RPMI7951 (cell line): ENCODE results near the gene IL1RL1. TPM values are rescaled to one million over a fixed set of nuclear protein-coding genes. Genes with fewer than 3 reads are reported as not detected.

Experiments
- DNase-seq: peaks from one replicate; pipeline ENCODE4 v3.0.0-alpha.2; 2012; ENCODE audit warnings: low read depth
- total RNA-seq: library from RNA; depleted of rRNA; stranded (reverse); fragments of >200 nt; shearing (Covaris generic); gene quantifications from 2 replicates; pipeline ENCODE4 v1.2.3, GENCODE V29; 2014; rRNA removed

Gene IL1RL1
- total RNA-seq, 1 experiment from 2014 or later, result not detected

DNA sequence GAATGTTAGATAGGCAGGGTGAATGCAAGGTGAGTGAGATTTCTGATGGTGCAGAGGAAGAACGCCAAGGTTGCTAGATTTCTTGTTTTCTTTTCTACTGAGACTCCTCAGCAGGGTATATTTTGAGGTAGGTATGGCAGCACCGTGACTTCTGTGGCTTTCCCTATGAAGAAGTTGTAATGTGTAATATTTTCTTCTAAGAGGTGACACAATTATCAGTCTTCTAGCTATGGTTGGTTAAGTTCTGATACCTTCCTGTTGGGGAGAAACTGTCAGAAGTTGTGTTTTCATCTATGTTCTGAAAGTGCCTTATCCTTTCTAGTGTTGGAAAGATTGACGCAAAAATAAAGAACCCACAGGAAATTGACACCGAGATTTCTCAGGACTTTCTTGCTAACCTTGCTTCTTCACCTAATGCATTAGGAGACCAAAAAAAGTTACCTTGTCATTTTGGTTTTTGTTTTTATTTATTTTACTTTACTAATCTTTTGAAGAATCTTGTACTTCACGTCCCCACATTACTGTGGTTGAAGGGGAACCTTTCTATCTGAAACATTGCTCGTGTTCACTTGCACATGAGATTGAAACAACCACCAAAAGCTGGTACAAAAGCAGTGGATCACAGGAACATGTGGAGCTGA lies 56.1 kb downstream of the IL1RL1 start:
- DNase-seq, result no peak

DNA sequence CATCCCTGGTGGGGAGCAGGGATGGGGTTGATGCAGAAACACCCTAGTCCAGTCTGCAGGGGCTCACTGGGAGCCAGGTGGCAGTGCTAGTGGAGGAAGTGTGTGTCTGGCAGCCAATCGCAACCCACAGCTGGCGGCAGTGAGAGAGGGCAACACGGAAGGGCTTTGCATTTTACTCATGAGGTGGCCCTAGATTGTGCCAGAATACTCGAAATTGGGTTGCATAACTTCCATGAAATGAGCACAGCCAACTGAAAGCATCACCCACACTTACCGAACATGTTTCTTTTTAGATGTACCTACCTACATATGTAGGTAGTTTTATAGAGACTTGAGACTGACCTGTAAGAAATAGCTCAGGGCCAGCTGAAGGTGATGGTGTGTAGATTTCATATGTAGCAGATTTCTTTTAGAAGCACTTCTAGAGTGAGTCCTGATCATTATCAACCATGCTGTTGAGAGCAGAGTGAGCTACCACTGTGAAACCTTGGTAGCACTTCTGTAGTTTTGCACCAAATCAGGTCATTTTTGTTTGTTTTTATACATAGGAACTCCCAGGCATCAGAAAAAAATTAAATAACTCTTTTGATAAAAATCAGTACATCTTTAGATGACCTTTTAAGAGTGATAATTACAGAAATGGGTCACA lies 57.2 kb downstream of the IL1RL1 start:
- DNase-seq, result no peak

DNA sequence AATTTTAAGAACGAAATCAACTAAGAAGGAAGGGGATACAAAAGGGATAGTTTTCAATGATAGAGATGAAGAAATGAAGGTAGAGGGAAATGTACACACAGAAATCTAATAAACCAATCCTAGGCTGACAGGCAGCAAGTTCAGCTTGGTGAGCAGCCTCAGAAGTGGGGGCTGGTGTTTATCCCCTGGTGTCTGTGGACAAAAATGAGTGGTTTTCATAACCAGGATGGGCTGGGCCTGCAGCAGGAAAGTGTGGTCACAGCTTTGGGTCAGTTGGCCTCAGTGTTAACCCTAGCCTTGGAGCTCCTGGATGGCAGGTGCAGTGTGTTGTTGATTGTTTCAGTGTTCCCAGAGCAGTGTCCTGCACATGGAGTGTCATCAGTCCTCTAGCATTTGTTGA lies 58.5 kb downstream of the IL1RL1 start:
- DNase-seq, result no peak

DNA sequence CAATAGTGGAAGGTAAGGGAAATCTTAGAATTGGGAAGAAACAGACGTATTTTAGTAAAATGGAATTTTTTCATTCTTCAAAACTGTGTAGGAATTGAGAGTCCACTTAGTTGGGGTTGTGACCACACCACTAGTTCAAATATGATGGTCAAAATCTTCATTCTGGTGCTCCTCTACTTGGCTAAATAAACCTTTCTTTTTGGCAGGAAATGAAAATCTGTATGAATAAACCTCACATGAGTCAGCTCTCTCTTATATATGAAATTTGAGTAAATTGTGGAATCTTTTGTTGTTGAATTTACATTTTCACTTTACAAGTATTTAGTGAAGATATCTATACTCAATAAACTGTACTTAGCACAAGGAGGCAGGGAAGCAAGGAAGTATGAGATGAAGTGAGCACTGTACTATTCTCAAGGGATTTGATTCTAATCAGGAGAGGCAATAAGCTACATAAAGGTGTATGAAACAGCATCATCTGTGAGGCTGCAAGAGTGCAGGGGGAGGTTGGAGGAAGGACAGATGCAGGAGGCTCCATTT lies 64.8 kb downstream of the IL1RL1 start:
- no peak for DNase-seq

DNA sequence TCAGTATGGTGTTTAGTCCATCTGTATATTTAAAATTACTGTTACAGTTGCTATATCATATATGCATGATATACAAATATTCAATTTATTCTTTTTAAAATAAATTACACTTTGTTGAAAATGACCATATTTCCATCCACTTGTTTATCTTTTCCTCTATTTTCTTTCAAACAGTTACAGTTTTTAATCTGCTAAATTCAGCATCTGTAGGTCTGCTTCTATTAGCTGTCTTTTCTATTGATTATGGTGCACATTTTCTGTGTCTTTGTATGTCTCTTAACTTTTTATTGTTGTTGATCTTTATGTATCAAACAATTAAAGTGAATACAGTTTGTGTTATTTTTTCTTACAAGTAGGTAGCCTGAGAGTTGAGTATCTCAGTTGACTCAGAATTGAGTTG lies 72.4 kb downstream of the IL1RL1 start:
- DNase-seq, result no peak

DNA sequence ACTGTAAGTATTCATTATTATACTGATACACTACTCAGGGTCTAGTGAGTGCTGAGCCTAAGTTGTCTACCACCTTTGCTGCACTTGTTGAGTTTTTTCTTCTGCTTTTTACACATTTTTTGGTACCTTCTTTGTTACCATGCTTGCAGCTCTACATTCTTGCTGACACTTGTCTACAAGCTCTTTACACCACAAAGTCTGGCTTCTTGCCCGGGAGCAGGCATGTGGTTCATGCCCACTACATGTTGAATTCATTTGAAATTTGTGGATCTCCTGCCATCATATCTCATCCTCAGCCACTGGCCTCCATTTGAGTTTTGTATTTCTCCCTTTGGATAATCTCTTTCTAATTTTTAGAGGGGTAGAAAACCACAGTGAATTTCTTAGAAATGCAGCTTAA lies 74.2 kb downstream of the IL1RL1 start:
- no peak for DNase-seq

DNA sequence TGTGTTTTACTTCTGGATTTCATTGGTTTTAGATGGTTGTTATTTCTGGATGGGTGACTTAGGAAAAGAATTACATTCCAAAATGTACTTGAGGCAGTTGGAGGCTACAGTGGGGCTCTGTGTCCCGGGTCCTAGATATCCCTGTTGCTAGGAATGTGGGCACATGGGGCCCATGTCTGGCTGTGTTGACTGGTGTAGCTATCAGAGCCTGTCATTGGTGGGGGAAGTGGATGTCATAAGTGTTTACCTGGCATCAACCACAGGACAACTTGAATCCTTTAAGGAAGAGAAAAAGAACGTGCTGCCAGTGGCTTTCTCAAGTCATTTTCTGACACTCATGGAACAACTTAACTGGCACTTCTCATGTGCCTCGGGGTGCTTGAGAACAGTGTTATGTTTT lies 74.6 kb downstream of the IL1RL1 start:
- no peak for DNase-seq

DNA sequence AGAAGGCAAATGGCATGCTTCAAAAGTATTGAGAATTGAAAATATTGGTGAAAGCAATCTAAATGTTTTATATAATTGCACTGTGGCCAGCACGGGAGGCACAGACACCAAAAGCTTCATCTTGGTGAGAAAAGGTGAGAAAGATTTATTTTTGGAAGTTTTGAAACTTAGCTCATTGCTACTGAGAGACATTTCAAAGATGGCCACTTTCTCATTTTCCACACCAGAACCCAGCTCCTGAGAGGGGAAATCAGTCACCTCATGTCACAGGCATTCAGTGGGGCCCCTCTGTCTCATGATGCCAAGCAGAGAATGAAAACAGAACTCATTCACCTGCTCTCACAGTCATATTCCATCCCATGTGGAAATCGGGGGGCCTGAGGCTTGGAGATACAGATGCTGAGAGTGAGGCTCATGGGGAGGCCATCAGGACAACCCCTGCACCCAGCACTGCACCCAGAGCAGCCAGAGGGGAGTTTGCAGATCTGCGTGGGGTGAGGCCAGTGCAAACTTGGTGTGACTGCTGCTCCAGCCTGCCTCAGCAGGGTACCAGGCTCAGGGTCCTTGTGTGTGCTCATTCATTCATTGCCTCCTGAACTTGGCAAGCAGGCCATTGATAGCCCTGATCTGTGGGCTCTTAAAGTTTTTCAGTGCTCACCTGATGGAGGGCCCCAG lies 75.6 kb downstream of the IL1RL1 start:
- DNase-seq, result no peak

DNA sequence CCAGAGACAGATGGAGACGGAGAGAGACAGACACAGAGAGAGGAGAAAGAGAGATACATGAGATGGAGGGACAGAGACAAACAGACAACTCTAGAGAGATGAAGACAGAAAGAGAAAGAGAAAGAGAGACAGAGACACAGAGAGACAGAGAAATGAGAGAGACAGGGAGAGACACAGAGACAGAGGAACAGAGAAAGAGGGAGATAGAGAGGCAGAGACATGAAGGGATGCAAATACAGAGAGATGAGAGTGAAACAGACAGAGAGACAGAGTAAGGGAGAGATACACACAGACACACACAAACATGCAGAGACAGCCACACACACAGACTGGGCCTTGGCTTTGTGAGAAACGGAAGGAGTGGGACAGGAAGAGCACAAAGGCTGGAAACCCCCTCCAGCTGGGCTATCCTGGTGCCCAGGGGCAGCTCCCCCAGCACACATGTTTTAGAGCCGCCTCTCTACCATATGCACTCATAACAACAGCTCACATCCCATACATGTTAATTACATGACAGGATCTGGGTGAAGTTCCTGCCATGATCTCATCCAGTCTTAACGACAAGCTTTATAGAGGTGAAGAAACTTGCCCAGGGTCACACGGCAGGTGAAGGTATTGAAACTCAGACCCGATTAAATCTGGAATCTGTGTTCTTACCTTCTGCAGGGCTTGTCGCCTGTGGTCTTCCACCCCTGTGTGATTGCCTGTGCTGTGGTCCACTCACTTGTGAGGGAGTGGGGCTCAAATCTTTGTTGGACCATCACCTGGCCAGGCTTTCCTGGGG lies 76.6 kb downstream of the IL1RL1 start:
- DNase-seq, result no peak

DNA sequence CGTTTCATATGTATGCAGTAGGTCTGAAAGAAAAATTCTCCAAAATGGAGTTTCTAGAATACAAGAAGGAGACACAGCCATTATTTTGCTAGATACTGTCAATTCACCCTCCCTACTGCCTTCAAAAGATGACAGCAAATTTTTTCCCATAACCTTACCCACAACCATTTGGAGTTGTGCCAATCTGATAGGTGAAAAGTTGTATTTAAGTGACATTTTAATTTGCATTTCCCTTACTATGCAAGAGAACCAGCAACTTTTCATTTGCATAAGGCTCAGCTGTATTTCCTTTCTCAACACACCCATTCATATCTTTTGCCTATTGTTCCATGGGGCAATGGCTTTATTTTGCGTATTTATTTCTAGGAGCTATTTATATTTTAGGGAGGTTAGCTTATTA lies 80.2 kb downstream of the IL1RL1 start:
- DNase-seq, result no peak

DNA sequence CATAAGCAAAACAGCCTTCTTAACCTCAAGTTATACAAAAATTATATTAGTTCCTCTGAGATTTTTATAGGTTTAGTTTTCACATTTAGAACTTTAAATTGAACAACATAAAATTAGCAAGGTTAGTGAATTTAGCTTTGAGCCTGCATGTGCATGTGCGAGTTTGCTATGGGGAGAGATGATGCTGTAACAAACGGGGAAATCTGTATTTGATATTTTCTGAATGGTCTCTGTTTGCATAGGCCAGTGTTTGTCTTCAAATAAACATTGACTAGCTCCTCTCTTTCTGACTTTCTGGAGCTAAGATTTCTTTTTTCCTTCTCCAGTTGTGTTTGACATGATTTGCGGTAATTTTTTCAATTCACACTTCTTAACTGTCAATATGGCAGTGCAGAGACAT lies 80.7 kb downstream of the IL1RL1 start:
- no peak for DNase-seq

DNA sequence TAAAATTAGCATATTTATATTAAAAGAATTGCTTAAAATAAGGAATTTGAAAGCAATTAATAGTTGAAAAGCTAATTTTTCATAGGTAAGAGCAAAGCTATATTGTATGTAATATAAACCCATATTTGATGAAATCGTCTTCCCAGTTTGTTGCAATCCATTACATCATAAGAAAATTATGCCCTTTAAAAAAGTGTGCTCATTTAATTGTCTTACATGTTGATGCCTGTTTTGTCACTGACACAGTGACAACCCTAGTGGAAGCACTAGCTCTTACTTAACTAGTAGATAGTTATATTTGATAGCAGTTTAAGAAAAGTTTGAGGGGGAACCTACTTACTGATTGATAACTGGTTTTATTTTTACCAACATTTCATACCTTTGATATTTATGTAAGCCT lies 81.6 kb downstream of the IL1RL1 start:
- DNase-seq, result no peak

DNA sequence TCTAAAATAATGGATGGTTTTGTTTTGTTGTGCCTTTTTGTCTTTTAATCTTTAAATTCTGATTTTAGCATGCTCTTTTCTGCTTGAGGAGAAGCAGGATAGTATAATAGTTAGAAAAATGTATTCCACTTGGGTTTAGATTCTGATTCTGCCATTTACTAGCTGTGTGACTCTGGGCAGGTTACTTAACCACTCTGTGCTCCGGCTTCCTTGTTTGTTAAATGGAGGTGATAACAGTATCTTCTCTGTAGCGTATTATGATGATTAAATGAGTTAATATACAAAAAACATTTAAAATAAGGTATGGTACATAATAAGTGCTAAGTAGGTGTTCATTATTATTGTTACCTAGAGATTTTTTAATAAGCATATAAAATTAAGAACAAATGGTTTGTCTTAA lies 84.6 kb downstream of the IL1RL1 start:
- DNase-seq, result no peak

DNA sequence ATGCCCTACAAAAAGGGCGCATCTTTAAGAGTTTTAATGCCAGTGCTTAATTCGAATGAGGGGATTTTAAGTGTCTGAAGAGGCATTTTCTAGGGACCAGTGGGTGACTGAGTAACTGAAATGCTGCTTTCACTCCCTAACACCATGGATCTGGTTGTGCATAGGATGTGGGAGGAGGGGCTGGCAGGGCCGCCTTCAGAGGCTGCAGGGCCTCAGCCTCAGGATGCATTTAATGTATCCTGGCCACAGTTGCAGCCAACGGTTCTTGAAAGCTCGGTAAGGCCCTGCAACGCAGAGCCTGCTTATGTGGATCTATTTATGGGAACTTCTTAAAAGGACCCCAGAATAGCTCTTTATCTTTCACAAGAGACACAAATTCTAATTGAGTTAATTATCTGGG lies 85.8 kb downstream of the IL1RL1 start:
- DNase-seq, result no peak

DNA sequence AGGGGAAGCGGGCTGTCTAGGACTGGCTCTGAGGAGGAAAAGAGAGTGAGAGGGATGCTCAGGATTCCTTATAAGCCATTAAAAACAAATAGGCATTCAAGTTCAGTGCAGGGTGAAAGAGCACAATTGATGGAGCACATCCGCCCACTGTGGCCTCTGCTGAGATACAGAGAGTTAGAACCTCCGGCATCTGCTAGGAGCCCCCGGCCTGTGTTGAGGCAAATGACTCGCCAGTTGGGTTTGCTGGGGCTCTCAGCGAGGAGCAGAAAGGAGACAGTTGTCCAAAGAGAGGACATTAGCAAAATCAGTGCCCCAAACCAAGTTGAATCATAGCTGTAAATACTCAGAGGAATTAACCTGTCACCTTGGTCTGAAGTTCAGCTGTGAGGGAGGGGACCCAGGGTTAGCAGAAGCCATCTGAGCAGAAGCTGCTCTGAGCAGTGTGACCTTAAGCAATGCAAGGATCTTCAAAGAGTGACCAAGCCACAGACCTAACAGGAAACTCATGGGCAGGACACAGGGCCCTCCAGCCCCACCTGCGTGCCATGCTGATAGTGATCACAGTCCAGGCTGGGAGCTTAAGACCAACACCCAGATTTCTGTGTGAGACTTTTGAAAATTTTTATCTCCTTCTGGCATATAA lies 88.3 kb downstream of the IL1RL1 start:
- DNase-seq, result no peak

DNA sequence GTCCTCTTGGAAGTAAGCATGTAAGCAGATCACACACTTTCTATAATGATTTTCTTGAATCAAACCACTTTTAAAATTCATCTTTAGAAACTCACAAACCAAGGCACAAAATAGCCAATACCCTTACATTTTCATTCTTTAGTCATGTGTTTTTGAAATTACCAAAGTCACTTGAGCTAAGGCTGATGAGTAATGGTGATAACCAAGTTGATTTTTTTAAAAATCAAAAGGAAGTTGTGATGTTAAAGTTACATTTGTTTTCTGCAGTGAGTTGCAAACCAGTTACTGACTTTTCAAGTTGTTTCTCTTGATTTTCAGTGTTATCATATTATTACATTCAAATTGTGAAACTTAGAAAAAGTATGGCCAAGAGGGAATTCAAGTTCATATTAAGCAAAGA lies 90.1 kb downstream of the IL1RL1 start:
- no peak for DNase-seq

Other genes starting within 250 kb of the IL1RL1 start
- 19.7 and 27.2 TPM in 2 replicates for gene IL1R1, start 168.8 kb upstream of the IL1RL1 start, total RNA-seq
- 0.39 TPM in 1 of 2 replicates, not detected in the other for gene IL1RL2, start 124.5 kb upstream of the IL1RL1 start, total RNA-seq
- gene IL18R1, start 44.2 kb downstream of the IL1RL1 start, total RNA-seq, result 0.10 TPM in 1 of 2 replicates, not detected in the other
- not detected in 2 replicates for gene IL18RAP, start 111.6 kb downstream of the IL1RL1 start, total RNA-seq
- not detected in 2 replicates for gene SLC9A4, start 161.7 kb downstream of the IL1RL1 start, total RNA-seq